HK-2 (cell line): Measurements from ENCODE around the gene RARS2.
"Not testable (repeated sequence)": the region's sequence is repeated elsewhere in the genome, so short reads cannot be mapped to it uniquely, and the experiment has no call there.

Source experiments
- DNase-seq: peaks from one replicate; pipeline ENCODE4 v3.0.0-alpha.2; 2018; ENCODE audit not compliant: unreplicated experiment

The RARS2 gene, protein sequence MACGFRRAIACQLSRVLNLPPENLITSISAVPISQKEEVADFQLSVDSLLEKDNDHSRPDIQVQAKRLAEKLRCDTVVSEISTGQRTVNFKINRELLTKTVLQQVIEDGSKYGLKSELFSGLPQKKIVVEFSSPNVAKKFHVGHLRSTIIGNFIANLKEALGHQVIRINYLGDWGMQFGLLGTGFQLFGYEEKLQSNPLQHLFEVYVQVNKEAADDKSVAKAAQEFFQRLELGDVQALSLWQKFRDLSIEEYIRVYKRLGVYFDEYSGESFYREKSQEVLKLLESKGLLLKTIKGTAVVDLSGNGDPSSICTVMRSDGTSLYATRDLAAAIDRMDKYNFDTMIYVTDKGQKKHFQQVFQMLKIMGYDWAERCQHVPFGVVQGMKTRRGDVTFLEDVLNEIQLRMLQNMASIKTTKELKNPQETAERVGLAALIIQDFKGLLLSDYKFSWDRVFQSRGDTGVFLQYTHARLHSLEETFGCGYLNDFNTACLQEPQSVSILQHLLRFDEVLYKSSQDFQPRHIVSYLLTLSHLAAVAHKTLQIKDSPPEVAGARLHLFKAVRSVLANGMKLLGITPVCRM

DNA sequence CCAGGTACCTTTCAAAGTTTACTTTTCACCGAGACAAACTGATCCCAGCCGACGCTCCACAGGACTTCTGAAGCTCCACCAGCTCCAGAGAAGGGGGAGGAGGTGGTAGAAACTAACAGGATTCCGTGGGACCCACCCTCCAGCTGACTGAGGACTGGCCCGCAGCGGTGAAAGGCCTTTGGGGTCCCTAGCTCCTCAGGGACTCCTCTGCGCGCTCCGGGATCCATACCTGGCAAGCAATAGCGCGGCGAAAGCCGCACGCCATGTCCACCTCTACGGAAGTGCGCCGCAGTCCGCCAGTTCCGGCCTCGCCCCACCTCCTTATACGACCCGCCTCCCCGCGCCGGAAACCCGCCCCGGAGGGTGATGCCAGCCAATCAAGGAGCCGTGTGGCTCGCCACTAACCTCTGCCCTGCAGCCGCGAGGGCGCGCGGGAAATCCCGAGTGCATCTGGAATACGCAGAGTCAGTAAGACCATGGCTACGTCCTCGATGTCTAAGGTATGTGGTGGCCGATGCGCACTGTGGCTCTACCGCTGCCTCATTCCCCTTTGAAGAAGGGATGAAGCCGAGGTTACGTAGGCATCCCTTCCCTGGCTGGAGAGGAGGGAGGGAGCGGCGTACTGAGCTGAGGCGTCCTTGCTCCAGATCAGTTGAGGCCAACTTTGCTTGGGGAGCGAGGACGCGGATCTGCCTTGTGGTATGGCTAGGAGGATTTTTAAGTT lies at the start of gene RARS2, which contains the start of gene ORC3:
Gene RARS2 (minus strand): TSS at position 295 of the 724 bp plus-strand sequence. CDS start 30 bp downstream, at position 265.
Gene ORC3 (plus strand): TSS at position 443 of the 724 bp plus-strand sequence. CDS start 34 bp downstream, at position 477.
- peak; percentile 98 for DNase-seq

DNA sequence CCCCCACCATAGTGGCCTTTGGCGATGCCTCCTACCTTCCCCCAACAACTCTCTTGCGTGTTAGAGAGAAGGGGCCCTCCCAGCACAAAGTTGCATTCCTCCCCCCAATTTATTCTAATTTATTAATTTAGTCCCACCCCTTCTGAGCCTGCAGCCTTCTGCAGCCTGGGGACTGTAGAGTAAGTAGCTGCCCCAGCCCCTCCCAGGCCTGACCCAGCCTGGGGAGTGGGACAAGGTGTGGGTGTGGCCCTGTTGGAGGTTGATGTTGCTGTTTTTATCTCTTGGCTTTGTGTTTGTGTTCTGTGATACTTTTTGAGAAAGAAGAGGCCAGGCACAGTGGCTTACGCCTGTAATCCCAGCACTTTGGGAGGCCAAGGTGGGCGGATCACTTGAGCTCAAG lies 49.6 kb upstream of the RARS2 start:
- DNase-seq, result no peak

DNA sequence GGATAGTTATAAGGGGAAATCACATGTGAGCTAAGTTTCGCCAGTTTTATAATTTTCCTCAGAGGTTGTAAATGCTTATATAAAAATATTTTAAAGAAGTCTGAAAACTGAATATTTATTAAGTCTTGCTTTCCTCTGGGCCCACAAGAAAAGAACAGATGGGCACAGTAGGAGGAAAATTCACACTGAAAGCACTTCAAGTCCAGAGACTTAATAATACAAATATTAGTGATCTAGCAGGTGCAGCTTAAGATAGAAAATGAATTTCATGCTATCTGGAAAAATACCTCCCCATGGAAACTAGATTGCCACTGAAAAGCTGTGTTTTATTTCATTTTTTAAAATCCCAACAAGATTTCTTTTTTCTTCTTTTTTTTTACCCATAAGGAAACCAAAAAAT lies 47.3 kb upstream of the RARS2 start:
- no peak for DNase-seq

DNA sequence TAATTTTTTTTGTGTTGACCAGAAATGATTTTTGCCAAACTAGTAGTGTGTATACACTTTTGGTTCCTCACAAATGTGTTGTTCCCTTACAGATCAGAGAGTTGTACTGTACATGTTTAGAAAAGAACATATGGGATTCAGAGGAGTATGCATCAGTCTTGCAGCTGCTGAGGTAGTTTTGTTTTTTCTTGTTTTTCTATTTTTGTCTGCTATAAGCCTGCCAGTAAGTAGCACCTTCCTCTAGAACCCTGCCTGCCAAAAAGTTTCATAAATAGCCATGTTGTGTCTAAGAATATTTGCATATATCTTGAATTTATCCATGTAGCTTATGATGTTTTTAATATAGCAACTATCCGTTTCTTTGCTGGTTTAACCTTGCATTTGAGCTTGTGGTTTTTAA lies 46.5 kb upstream of the RARS2 start:
- DNase-seq, result no peak

DNA sequence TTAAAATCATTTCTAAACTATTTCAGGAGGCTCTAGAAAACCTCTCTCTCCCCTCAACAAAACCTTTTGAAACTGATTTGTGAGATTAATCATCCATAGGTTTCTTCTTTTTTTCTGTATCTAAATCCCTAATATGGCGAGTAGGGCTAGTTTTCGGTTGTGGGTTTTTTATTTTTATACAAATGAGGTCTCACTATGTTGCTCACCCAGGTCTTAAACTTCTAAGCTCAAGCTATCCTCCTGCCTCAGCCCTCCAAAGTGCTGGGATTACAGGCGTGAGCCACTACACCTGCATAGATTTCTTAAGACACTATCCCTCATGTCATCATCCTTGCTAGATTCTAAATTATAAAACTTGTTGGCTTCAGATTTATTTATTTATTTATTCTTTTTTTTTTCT lies 44.1 kb upstream of the RARS2 start:
- DNase-seq, result no peak

DNA sequence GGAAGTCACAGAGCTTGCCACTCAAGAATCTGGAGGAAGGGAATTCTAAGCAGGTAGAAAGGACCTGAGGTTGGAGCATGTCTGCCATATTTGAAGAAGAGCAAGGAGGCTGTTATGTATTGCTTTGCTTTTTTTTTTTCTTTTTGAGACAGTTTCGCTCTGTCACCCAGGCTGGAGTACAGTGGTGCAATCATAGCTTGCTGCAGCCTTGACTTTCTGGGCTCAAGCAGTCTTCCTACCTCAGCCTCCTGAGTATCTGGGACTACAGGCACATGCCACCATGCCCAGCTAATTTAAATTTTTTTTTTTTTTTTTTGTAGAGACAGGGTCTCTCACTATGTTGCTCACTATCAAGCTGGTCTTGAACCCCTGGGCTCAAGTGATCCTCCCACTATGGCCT lies 41.0 kb upstream of the RARS2 start:
- no peak for DNase-seq

DNA sequence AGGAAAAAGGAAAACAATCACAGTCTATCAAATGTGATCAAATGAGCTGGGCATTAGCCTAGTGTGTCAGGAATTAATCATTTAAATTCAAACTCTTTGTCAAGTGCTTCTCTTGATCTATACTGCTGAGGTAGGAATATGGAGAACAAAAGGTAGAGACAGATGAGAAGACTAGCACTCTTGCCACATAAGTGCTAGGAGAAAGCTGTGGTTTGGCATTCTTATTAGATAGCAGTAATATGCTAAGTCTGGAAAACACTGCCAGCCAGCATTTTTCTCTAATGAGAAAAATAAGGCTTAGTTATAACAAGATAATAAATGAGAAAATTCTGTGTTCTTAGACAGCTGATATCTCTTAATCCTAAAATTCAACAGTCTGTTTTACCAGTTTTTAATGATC lies 39.1 kb upstream of the RARS2 start:
- DNase-seq, result no peak

DNA sequence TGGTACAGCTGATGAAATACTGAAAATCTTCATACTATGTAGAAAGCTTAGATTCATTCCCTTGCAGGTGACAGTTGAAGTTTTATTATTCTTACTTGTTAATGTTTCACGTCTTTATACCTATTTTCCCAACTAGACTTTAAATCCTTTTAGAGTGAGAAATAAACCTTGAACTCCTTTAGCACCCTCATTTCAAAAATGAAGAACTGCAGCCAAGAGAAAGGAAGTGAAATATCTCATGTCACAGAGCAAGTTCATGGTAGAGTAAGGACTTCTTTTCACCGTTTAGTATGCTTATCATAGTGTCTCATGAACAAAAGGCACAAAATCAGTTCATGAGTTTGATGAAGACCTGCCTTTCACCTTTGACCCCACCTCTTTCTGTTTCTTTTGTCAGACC lies 38.6 kb upstream of the RARS2 start:
- no peak for DNase-seq

DNA sequence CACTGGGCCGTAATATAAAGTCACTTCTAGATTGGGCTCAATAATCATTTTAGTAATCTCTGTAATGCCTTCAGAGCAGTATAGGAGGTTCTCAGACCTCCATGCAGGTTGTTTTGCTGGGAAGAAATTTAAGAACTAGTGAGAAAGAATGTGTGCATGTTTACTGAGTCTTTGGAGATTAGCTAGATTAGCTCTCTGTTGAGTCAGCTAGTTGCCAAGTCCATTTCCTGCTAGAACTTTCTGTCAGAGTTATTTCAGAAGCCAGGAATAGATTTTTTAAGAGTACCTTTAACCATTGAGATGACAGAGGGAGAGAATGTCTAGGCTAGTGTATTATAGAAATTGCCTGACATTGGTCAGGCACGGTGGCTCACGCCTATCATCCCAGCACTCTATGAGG lies 33.5 kb upstream of the RARS2 start:
- no peak for DNase-seq

DNA sequence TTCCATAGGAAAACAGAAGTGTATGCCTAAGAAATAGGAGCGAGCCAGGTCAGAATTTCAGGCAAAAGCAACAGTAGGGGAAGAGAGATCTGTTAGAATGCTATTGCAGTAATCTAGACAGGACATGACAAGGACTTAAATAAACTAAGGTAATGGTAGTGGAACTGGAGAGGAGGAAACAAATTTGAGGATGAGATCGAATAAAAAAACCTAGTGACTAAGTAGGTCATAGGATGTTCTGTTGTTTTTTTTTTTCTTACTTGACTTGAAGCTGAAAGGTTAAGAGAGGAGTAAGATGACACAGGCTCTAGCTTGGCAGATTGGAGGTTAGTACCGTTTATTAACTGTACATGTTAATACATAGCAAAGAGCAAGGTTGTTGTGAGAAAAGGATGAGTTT lies 28.7 kb upstream of the RARS2 start:
- DNase-seq, result no peak

DNA sequence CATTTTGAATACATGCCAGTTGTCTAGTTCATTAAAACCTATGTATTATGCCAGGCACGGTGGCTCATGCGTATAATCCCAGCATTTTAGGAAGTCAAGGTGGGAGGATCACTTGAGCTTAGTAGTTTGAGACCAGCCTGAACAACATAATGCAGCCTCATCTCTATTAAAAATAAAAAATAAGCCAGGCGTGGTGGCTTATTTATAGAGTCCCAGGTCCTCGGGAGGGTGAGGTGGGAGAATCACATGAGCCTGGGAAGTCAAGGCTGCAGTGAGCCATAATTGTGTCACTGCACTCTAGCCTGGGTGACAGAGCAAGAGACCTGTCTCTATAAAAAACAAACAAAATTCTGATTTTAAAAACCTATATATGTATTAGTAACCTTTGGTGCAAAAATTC lies 27.6 kb upstream of the RARS2 start:
- DNase-seq, result no peak

DNA sequence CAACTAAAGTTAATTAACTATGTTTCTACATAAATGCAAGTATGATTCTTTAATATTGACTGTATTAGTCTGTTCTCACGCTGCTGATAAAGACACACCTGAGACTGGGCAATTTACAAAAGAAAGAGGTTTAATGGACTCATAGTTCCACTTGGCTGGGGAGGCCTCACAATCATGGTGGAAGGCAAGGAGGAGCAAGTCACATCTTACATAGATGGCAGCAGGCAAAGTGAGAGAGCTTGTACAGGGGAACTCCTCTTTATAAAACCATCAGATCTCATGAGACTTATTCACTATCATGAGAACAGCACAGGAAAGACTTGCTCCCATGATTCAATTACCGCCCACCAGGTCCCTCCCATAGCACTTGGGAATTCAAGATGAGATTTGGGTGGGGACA lies 23.2 kb upstream of the RARS2 start:
- DNase-seq, result not testable (repeated sequence)

DNA sequence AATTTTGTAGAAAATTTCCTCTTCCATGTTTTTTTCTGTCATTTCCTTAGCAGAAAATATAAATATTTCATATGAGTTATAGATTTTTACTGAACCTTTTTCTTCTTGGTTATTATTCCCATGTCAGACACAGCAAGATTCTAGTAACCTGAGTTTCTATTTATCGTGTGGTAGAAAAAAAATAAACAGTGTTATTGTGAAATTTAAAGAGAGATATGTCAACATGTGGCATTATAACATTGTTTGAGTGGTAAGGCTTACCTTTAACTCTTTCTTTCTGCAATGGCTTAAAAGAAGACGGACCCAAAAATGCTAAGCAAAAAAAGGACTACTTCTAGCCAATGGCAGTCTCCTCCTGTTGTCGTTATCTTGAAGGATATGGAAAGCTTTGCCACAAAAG lies 19.0 kb upstream of the RARS2 start:
- no peak for DNase-seq

DNA sequence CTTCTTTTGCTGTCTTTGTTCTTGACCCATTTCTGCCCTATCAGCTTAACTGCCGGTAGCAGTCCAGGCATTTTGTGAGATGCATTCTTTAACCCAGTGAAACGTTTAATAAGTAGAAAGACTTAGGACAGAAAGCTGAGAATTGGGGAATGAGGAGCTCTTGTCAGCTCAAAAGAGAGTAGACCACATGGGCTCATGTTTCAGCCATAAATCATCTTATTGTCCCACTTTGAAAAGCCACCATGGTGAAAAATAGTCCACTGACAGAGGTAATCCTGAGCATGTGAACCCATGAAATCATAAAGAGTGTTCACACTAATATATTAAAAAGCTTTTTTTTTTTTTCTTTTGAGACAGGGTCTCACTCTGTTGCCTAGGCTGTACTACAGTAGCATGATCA lies 16.4 kb upstream of the RARS2 start:
- DNase-seq, result no peak

DNA sequence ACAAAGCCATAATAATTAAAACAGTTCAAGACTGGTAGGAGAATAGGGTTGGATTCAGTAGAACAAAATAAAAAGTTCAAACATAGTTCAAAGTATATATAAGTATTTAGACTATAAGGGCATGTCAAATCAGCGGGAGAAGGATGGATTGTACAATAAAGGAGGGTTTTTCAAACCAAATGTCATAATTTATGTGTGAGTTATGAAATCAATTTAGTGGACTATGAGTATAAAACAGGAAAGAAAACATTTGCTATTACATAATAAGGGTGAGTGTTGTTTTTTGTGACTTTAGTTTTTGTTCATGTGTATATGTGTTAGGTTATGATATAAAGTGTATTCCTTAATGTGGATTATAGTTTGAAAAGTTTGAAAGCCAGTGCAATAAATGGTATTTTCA lies 10.8 kb upstream of the RARS2 start:
- no peak for DNase-seq

DNA sequence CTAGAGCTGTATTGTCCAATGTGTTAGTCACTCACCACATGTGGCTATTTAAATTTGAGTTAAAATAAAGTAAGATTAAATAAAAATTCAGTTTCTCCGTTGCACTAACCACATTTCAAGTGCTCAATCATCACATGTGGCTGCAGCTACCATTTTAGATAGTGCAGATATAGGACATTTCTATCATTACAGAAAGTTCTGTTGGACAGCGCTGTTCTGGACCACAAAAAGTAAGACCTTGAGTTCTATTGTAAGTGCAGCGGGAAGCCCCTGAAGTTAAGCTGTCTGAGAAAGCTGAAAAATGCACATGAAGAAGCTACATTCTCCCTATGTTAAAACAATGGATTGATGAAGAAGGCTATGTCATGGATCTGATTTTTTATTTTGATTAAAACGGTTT lies 1.2 kb upstream of the RARS2 start:
- DNase-seq, result no peak

DNA sequence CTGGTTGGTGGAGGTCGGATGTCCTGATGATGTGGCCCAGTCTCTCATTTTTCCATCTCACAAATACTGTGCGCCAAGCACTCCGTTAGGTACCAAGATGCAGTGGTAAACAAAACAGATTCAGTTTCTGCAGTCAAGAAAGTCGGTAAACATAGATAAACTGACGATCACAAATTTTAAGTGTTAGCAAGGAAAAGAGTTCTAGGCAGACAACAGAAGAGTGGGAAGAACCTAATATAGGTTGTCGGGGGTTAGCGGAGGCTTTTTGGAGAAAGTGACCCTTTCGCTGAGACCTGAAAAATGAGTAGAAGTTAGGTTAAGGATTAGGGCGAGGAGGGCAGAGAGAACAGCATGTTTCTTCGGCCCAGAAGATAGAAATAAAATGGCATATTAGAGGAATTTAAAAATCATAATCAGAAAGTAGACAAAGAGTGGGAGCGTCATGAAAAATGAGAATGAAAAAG lies 662 bp upstream of the RARS2 start:
- DNase-seq, result no peak

DNA sequence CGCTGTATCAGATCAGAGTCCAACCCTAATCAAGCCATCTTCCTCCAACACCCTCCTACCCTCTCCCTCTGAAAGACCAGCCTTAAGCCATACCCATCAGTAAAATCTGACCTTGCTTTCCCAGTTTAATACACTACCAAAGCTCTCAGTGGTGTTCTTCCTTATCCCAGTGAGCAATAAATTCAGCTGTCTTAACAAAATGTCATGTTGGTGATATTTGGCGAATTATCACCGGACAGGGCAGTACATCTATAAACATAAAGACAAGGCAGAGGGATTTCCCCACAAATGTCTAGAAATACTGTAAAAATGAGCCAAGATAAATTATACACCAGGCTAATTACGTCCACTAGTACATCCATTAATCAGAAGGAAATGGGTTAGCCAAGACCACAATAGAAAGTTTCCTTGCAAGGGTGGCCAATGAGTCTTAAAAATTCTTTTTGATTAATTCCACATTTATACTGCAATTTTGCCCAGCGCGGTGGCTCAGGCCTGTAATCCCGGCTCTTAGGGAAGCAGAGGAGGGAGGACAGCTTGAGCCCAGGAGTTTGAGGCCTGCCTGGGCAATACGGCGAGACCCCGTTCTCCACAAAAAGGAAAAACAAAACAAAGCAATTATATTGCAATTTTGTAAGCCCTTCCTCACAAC lies 905 bp downstream of the RARS2 start:
- DNase-seq, result no peak

DNA sequence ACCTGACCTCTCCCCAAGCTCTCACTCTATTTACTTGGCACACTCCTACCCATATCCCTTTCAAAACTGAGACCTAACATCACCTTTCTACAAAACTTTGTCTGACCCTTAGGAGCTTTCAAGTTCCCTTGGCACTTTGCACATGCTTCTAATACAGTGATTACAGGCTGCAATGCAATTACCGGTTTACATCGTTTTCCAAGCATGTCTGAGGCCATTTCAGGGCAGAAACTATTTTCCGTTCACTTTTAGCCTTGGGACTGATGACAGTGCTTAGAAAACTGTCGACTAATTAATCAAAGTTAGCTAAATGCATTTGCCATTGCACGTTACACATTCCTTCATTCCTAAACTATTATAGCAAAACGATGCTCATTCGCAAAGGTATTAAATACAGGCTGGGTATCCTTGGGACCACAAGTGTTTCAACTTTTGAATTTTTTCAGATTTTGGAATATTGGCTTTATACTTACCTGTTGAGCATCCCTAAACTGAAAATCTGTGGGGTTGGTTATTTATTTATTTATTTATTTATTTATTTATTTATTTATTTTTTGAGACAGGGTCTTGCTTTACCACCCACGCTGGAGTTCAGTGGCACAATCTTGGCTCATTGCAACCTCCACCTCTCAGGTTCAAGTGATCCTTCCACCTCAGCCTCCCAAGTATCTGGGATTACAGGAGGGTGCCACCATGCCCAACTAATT lies 3.3 kb downstream of the RARS2 start:
- no peak for DNase-seq

DNA sequence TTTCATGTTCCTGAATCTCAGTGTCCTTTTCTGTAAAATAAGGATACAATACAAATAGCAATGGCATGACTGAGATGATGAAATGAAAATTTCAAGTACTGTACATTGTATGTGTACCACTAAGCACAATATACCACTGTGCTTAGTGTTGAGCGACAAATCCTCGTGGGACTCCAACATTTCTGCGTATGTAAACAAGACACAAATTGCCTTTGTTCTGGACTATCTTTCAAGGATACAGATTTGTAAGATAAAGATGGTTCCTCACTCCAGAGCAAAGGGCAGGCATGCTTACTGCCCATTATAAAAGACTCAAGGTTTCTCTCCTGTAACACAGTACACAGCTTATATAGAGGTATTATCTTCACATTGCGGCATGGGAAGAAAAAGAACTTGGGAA lies 6.0 kb downstream of the RARS2 start:
- no peak for DNase-seq

DNA sequence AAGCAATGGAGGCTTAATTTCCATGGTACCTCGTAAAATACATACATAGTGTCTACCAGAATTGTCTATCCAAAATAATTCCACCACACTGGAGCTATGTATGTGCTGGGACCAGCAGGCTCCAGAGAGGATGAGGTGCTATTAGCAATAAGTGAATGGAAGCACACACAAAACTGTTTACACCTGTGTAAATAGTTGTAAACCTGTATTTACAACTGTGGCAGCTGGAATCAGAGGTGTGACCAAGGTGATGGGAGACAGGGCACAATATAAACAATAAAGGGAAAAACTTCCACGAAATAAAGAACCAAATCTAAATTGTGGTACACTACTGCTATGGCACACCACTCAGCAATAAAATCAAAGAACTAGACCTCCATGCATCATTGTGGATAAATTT lies 14.4 kb downstream of the RARS2 start:
- no peak for DNase-seq
